ENCODE measurements around the gene PIR. TPM values are rescaled to one million over a fixed set of nuclear protein-coding genes. Genes with fewer than 3 reads are reported as not detected.

PIR gene
- total RNA-seq, 1 donor from 2014 or later = 47.3 TPM

DNA sequence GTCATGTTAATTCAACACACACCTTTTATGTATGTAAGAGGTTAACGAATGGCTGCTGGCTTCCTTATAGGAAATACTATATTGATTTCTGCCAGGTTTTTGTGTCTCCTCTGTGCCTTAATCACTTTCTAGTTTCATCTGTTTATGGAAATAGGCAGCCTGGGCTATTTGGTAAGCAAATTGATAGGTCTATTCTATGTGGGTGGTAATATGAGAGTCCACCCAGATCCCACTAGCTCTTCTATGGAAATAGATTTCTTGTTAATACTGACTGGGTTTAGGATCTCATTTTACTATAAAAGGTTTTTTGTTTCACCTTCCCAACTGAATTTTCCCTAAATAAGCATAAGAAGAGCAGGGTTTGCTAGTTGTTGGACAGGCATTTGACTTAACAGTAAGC is 11.5 kb upstream of the PIR start:
- H3K9me3 Mint-ChIP-seq (ENCODE audit: unreplicated experiment) = no peaks in the 10 kb centered on the region

DNA sequence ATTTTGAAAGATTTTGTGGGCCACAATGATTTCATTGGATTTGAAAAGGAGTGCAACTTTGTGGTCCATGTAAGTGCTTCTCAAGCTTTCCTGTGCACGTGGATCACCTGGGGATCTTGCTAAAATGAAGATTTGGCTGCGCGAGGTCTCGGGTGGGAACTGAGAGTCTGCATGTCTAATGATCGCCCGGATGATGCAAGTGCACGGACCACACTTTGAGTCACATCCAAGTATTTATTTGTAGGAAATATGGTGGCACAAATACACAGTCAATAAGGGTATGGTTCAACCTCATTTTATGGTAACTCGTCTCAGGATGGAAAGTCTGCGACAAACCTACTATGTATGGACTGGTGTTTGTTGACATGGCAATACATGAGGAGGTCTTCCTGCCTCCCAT is 8.4 kb upstream of the PIR start:
- TF ChIP-seq, protein P1, sequence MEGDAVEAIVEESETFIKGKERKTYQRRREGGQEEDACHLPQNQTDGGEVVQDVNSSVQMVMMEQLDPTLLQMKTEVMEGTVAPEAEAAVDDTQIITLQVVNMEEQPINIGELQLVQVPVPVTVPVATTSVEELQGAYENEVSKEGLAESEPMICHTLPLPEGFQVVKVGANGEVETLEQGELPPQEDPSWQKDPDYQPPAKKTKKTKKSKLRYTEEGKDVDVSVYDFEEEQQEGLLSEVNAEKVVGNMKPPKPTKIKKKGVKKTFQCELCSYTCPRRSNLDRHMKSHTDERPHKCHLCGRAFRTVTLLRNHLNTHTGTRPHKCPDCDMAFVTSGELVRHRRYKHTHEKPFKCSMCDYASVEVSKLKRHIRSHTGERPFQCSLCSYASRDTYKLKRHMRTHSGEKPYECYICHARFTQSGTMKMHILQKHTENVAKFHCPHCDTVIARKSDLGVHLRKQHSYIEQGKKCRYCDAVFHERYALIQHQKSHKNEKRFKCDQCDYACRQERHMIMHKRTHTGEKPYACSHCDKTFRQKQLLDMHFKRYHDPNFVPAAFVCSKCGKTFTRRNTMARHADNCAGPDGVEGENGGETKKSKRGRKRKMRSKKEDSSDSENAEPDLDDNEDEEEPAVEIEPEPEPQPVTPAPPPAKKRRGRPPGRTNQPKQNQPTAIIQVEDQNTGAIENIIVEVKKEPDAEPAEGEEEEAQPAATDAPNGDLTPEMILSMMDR (IDR thresholded peaks at IDR 0.05; ENCODE audit: unreplicated experiment) = no peak
- peaks cover 25% of the 10 kb centered on the region for H3K4me1 Mint-ChIP-seq (ENCODE audit: unreplicated experiment)
- H3K4me3 Mint-ChIP-seq (ENCODE audit: unreplicated experiment) = no peak overlapping the region
- H3K9me3 Mint-ChIP-seq (ENCODE audit: unreplicated experiment) = no peaks in the 10 kb centered on the region
- H3K27me3 Mint-ChIP-seq (ENCODE audit: unreplicated experiment) = no peaks in the 10 kb centered on the region
- H3K36me3 Mint-ChIP-seq (ENCODE audit: low read depth, unreplicated experiment) = no peaks in the 10 kb centered on the region
- no peak for DNase-seq (ENCODE audit: low spot score)
- no peak overlapping the region for H3K27ac Mint-ChIP-seq (ENCODE audit: unreplicated experiment)

More for the DNA sequence above, 11.5 kb upstream of the PIR start:
- Mint-ChIP-seq H3K4me1 (ENCODE audit: unreplicated experiment) (peaks cover 4% of the 10 kb centered on the region), H3K27me3 (ENCODE audit: unreplicated experiment) (no peaks in the 10 kb centered on the region), H3K36me3 (ENCODE audit: low read depth, unreplicated experiment) (no peaks in the 10 kb centered on the region), H3K27ac (ENCODE audit: unreplicated experiment) (no peak overlapping the region), H3K4me3 (ENCODE audit: unreplicated experiment) (no peak overlapping the region)
- no peak for DNase-seq (ENCODE audit: low spot score)
- TF ChIP-seq, protein P1 (IDR thresholded peaks at IDR 0.05; ENCODE audit: unreplicated experiment) = no peak

DNA sequence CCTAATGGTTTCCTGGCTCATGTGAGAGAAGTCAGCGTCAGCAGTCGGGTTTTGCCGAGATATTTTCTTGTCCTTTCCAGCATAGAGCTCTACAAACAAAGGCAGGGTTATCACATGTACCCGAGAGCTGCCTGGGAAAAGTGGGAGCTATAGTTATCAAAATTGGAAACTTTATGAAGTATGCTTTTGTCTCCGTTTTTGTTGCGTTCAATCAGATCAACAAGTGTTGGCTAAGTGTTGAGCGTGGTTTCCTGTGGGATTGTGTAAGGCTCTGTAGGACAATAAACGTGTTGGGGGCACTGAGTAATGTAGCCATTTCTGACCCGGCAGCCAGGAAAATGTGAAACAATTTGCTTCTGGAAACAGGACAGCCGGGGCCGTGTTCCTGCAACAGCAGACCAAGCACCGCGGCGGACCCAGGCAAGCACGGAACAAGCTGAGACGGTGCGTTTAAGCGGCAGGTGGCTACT is 7.4 kb upstream of the PIR start, which contains the start of gene BMX:
Gene BMX, plus strand, starts transcription at position 311 of the 470 bp plus-strand sequence. CDS start 7,547 bp downstream, outside the sequence.
- Mint-ChIP-seq H3K27me3 (ENCODE audit: unreplicated experiment) (no peaks in the 10 kb centered on the region), H3K4me3 (ENCODE audit: unreplicated experiment) (no peak within 1 kb of the TSS), H3K4me1 (ENCODE audit: unreplicated experiment) (peaks cover 30% of the 10 kb centered on the region), H3K27ac (ENCODE audit: unreplicated experiment) (no peak within 1 kb of the TSS), H3K36me3 (ENCODE audit: low read depth, unreplicated experiment) (no peaks in the 10 kb centered on the region), H3K9me3 (ENCODE audit: unreplicated experiment) (no peaks in the 10 kb centered on the region)
- TF ChIP-seq, protein P1 (IDR thresholded peaks at IDR 0.05; ENCODE audit: unreplicated experiment) = no peak
- no peak for DNase-seq (ENCODE audit: low spot score)

DNA sequence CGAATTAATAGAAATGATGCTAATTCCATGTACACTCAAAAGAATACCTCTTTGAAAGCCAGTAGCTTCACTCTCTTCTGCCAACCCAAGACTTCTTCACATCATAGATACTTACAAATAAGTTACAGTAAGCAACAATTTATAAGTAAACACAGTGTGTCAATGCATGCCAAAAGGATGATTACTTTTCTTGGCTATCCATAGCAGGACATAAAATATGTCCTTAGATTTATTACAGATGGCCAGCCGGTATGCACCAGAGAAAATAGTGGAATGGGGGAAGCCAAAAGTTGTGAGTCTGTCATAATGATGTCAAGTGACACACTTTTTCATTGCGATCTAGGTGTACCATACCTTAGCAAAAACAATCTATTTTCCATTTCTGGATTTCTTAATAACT is 6.8 kb upstream of the PIR start:
- Mint-ChIP-seq H3K36me3 (ENCODE audit: low read depth, unreplicated experiment) (no peaks in the 10 kb centered on the region), H3K27me3 (ENCODE audit: unreplicated experiment) (no peaks in the 10 kb centered on the region), H3K27ac (ENCODE audit: unreplicated experiment) (no peak overlapping the region), H3K9me3 (ENCODE audit: unreplicated experiment) (no peaks in the 10 kb centered on the region), H3K4me1 (ENCODE audit: unreplicated experiment) (peaks cover 30% of the 10 kb centered on the region), H3K4me3 (ENCODE audit: unreplicated experiment) (no peak overlapping the region)
- DNase-seq (ENCODE audit: low spot score) = no peak
- TF ChIP-seq, protein P1 (IDR thresholded peaks at IDR 0.05; ENCODE audit: unreplicated experiment) = no peak

DNA sequence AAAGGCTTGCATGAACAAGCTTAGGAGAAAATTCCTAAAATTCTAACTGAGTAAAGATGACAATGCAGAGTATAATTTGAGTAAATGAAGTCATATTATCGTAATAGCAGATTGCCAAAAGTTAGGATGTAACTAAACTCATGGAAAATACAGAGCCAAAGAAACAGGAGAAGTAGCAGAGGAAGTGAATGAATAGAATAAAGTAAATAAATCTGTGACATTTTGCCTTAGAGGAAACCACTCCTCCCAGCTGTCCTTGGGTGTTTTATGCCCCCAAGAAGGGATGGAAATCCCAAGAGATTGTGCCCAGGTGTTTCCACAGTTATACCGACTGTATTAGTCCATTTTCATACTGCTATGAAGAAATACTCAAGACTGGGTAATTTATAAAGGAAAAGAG is 5.6 kb upstream of the PIR start:
- H3K27ac Mint-ChIP-seq (ENCODE audit: unreplicated experiment) = no peak overlapping the region
- H3K4me3 Mint-ChIP-seq (ENCODE audit: unreplicated experiment) = no peak overlapping the region
- peaks cover 31% of the 10 kb centered on the region for H3K4me1 Mint-ChIP-seq (ENCODE audit: unreplicated experiment)
- no peaks in the 10 kb centered on the region for H3K9me3 Mint-ChIP-seq (ENCODE audit: unreplicated experiment)
- no peaks in the 10 kb centered on the region for H3K36me3 Mint-ChIP-seq (ENCODE audit: low read depth, unreplicated experiment)
- TF ChIP-seq, protein P1 (IDR thresholded peaks at IDR 0.05; ENCODE audit: unreplicated experiment) = no peak
- no peak for DNase-seq (ENCODE audit: low spot score)
- no peaks in the 10 kb centered on the region for H3K27me3 Mint-ChIP-seq (ENCODE audit: unreplicated experiment)

Data from endothelial cell (in vitro differentiated cells).